ENCODE data around the gene S1PR1.

DNA sequence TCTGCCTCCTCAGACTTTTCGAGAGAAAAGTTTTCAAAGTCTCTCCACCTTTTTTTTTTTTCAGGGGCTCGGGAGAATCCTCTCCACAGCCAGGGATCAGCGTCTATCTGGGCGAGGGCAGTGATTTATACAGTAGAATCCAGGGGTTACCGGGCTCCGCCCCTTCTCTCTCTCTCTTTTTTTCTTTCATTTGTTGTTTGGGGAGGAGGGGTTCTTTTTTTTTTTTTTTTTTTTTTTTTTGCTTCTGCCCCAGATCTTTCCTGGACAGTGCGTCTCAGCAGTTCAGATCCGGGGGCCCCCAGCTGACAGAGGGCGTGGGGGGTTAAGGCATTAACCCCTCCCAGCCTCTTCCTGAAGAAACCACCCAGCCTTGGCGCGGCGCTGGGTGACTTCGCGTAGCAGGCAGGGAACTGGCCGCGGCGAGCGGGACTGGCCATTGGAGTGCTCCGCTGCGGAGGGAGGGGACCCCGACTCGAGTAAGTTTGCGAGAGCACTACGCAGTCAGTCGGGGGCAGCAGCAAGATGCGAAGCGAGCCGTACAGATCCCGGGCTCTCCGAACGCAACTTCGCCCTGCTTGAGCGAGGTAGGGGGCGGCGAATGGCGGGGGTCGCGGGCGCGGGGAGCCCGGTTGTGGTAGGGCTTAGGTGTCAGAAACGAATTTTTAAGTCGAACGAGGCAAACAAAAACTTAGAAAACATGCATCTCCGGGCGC lies at the start of gene S1PR1:
- TF ChIP-seq, protein P1, sequence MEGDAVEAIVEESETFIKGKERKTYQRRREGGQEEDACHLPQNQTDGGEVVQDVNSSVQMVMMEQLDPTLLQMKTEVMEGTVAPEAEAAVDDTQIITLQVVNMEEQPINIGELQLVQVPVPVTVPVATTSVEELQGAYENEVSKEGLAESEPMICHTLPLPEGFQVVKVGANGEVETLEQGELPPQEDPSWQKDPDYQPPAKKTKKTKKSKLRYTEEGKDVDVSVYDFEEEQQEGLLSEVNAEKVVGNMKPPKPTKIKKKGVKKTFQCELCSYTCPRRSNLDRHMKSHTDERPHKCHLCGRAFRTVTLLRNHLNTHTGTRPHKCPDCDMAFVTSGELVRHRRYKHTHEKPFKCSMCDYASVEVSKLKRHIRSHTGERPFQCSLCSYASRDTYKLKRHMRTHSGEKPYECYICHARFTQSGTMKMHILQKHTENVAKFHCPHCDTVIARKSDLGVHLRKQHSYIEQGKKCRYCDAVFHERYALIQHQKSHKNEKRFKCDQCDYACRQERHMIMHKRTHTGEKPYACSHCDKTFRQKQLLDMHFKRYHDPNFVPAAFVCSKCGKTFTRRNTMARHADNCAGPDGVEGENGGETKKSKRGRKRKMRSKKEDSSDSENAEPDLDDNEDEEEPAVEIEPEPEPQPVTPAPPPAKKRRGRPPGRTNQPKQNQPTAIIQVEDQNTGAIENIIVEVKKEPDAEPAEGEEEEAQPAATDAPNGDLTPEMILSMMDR (IDR thresholded peaks at IDR 0.05; ENCODE audit: poor library complexity): no peak
- TF ChIP-seq EZH2 (IDR thresholded peaks at IDR 0.05; ENCODE audit: borderline replicate concordance): no peak
- no peak for TF ChIP-seq EZH2phosphoT487 (IDR thresholded peaks at IDR 0.05; ENCODE audit: low read depth, severe bottlenecking, unreplicated experiment)

Measured in hepatocyte (in vitro differentiated cells).